ENCODE results near the gene SLC9A9. TPM values are rescaled to one million over a fixed set of nuclear protein-coding genes. Genes with fewer than 3 reads are reported as not detected.

The SLC9A9 gene
- total RNA-seq, 1 donor from 2014 or later, result 11.4 TPM

- no peak for DNase-seq
These were observed 467.8 kb downstream of the SLC9A9 start for GRCh38 chr3:143380449-143380848.

GRCh38 chr3:143375698-143376097 is 472.6 kb downstream of the SLC9A9 start:
- Mint-ChIP-seq H3K27me3 (ENCODE audit: unreplicated experiment) (no peaks in the 10 kb centered on the region), H3K36me3 (ENCODE audit: unreplicated experiment) (no peaks in the 10 kb centered on the region), H3K9me3 (ENCODE audit: unreplicated experiment) (peaks cover 2% of the 10 kb centered on the region), H3K27ac (ENCODE audit: unreplicated experiment) (no peak overlapping the region), H3K4me1 (ENCODE audit: low read depth, unreplicated experiment) (no peaks in the 10 kb centered on the region), H3K4me3 (ENCODE audit: unreplicated experiment) (no peak overlapping the region)
- TF ChIP-seq, protein P1, sequence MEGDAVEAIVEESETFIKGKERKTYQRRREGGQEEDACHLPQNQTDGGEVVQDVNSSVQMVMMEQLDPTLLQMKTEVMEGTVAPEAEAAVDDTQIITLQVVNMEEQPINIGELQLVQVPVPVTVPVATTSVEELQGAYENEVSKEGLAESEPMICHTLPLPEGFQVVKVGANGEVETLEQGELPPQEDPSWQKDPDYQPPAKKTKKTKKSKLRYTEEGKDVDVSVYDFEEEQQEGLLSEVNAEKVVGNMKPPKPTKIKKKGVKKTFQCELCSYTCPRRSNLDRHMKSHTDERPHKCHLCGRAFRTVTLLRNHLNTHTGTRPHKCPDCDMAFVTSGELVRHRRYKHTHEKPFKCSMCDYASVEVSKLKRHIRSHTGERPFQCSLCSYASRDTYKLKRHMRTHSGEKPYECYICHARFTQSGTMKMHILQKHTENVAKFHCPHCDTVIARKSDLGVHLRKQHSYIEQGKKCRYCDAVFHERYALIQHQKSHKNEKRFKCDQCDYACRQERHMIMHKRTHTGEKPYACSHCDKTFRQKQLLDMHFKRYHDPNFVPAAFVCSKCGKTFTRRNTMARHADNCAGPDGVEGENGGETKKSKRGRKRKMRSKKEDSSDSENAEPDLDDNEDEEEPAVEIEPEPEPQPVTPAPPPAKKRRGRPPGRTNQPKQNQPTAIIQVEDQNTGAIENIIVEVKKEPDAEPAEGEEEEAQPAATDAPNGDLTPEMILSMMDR (IDR thresholded peaks at IDR 0.05; ENCODE audit: partially characterized antibody, unreplicated experiment), result no peak
- no peak for DNase-seq

More at GRCh38 chr3:143380449-143380848, 467.8 kb downstream of the SLC9A9 start:
- Mint-ChIP-seq H3K36me3 (ENCODE audit: unreplicated experiment) (peaks cover 4% of the 10 kb centered on the region), H3K27ac (ENCODE audit: unreplicated experiment) (no peak overlapping the region), H3K4me1 (ENCODE audit: low read depth, unreplicated experiment) (no peaks in the 10 kb centered on the region), H3K27me3 (ENCODE audit: unreplicated experiment) (peaks cover 2% of the 10 kb centered on the region), H3K4me3 (ENCODE audit: unreplicated experiment) (no peak overlapping the region), H3K9me3 (ENCODE audit: unreplicated experiment) (peaks cover 2% of the 10 kb centered on the region)
- TF ChIP-seq, protein P1 (IDR thresholded peaks at IDR 0.05; ENCODE audit: partially characterized antibody, unreplicated experiment), result no peak

- H3K27me3 Mint-ChIP-seq (ENCODE audit: unreplicated experiment), result no peaks in the 10 kb centered on the region
- H3K27ac Mint-ChIP-seq (ENCODE audit: unreplicated experiment), result no peak overlapping the region
- H3K9me3 Mint-ChIP-seq (ENCODE audit: unreplicated experiment), result no peaks in the 10 kb centered on the region
- H3K4me1 Mint-ChIP-seq (ENCODE audit: low read depth, unreplicated experiment), result peaks cover 4% of the 10 kb centered on the region
- H3K36me3 Mint-ChIP-seq (ENCODE audit: unreplicated experiment), result no peaks in the 10 kb centered on the region
- no peak for DNase-seq
- H3K4me3 Mint-ChIP-seq (ENCODE audit: unreplicated experiment), result no peak overlapping the region
- TF ChIP-seq, protein P1 (IDR thresholded peaks at IDR 0.05; ENCODE audit: partially characterized antibody, unreplicated experiment), result no peak
These were observed 481.1 kb downstream of the SLC9A9 start for GRCh38 chr3:143367171-143367570.

- no peak overlapping the region for H3K27ac Mint-ChIP-seq (ENCODE audit: unreplicated experiment)
- no peak overlapping the region for H3K4me3 Mint-ChIP-seq (ENCODE audit: unreplicated experiment)
- no peaks in the 10 kb centered on the region for H3K9me3 Mint-ChIP-seq (ENCODE audit: unreplicated experiment)
- peaks cover 4% of the 10 kb centered on the region for H3K4me1 Mint-ChIP-seq (ENCODE audit: low read depth, unreplicated experiment)
- DNase-seq, result no peak
- no peaks in the 10 kb centered on the region for H3K27me3 Mint-ChIP-seq (ENCODE audit: unreplicated experiment)
- TF ChIP-seq, protein P1 (IDR thresholded peaks at IDR 0.05; ENCODE audit: partially characterized antibody, unreplicated experiment), result no peak
- H3K36me3 Mint-ChIP-seq (ENCODE audit: unreplicated experiment), result no peaks in the 10 kb centered on the region
These were observed 481.6 kb downstream of the SLC9A9 start for GRCh38 chr3:143366672-143367071.

- H3K4me1 Mint-ChIP-seq (ENCODE audit: low read depth, unreplicated experiment), result peaks cover 4% of the 10 kb centered on the region
- TF ChIP-seq, protein P1 (IDR thresholded peaks at IDR 0.05; ENCODE audit: partially characterized antibody, unreplicated experiment), result no peak
- no peaks in the 10 kb centered on the region for H3K27me3 Mint-ChIP-seq (ENCODE audit: unreplicated experiment)
- DNase-seq, result no peak
- no peak overlapping the region for H3K27ac Mint-ChIP-seq (ENCODE audit: unreplicated experiment)
- H3K36me3 Mint-ChIP-seq (ENCODE audit: unreplicated experiment), result no peaks in the 10 kb centered on the region
- H3K9me3 Mint-ChIP-seq (ENCODE audit: unreplicated experiment), result no peaks in the 10 kb centered on the region
- no peak overlapping the region for H3K4me3 Mint-ChIP-seq (ENCODE audit: unreplicated experiment)
These were observed 484.3 kb downstream of the SLC9A9 start for GRCh38 chr3:143363949-143364348.

Data from glutamatergic neuron (in vitro differentiated cells).